GM23338 (cell line): ENCODE results near the gene GLIPR1. TPM values are rescaled to one million over a fixed set of nuclear protein-coding genes. Genes with fewer than 3 reads are reported as not detected.
"Not testable (repeated sequence)": the region's sequence is repeated elsewhere in the genome, so short reads cannot be mapped to it uniquely, and the experiment has no call there.

Source experiments
- ATAC-seq: fragments of 200-7000 bp; cut with Tn5 transposase; 3 replicates; pipeline ENCODE4 v1.9.1; 2020
- DNase-seq: peaks from one replicate; pipeline ENCODE4 v3.0.0-alpha.2; 2015; ENCODE audit warnings: low spot score
- H2AFZ ChIP-seq: fragments of 200-600 bp; sonication (generic); 2 replicates; pipeline ENCODE4 v1.8.0; 2016; ENCODE audit warnings: antibody characterized with exemption, mild to moderate bottlenecking, moderate library complexity
- H3F3A ChIP-seq: fragments of 200-600 bp; sonication (generic); replicated peaks from 2 replicates; pipeline ENCODE4 v1.8.0; 2017; ENCODE audit warnings: antibody characterized with exemption, mixed run types, low read depth
- H3K27ac ChIP-seq: fragments of 200-600 bp; sonication (generic); 2 replicates; pipeline ENCODE4 v1.6.1; 2016; ENCODE audit warnings: low read depth
- H3K27me3 ChIP-seq: fragments of 200-600 bp; sonication (generic); 2 replicates; pipeline ENCODE4 v1.8.0; 2016; ENCODE audit warnings: mild to moderate bottlenecking, mixed run types, moderate library complexity; ENCODE audit not compliant: insufficient read depth
- H3K36me3 ChIP-seq: fragments of 200-600 bp; sonication (generic); 2 replicates; pipeline ENCODE4 v1.8.0; 2016; ENCODE audit warnings: mild to moderate bottlenecking; ENCODE audit not compliant: insufficient read depth
- H3K4me1 ChIP-seq: fragments of 200-600 bp; sonication (generic); 2 replicates; pipeline ENCODE4 v1.8.0; 2016; ENCODE audit warnings: mild to moderate bottlenecking, moderate library complexity; ENCODE audit not compliant: insufficient read depth
- H3K4me2 ChIP-seq: fragments of 200-600 bp; sonication (generic); 2 replicates; pipeline ENCODE4 v1.7.1; 2017; ENCODE audit warnings: mixed run types
- H3K4me3 ChIP-seq: fragments of 200-600 bp; sonication (generic); 2 replicates; pipeline ENCODE4 v1.6.1; 2016; ENCODE audit warnings: mixed run types
- H3K79me2 ChIP-seq: fragments of 200-600 bp; sonication (generic); replicated peaks from 2 replicates; pipeline ENCODE4 v1.8.0; 2017; ENCODE audit warnings: mild to moderate bottlenecking; ENCODE audit not compliant: insufficient read depth
- H3K9me2 ChIP-seq: fragments of 200-600 bp; sonication (generic); 2 replicates; pipeline ENCODE4 v1.8.0; 2017; ENCODE audit not compliant: insufficient read depth
- H4K20me1 ChIP-seq: fragments of 200-600 bp; sonication (generic); replicated peaks from 2 replicates; pipeline ENCODE4 v1.8.0; 2017; ENCODE audit warnings: mild to moderate bottlenecking; ENCODE audit not compliant: insufficient read depth
- H3K27ac Mint-ChIP-seq: 2 replicates; pipeline ENCODE4 v1.8.0; 2020; ENCODE audit warnings: inconsistent platforms, mild to moderate bottlenecking, moderate library complexity, mixed read lengths
- H3K27me3 Mint-ChIP-seq: 3 replicates; pipeline ENCODE4 v1.8.0; 2022; ENCODE audit warnings: low read depth, mild to moderate bottlenecking, moderate library complexity, mixed read lengths, inconsistent platforms; ENCODE audit not compliant: insufficient read depth, poor library complexity
- H3K36me3 Mint-ChIP-seq: 3 replicates; pipeline ENCODE4 v1.8.0; 2021; ENCODE audit warnings: low read depth, mild to moderate bottlenecking, inconsistent platforms, moderate library complexity, mixed read lengths
- H3K4me1 Mint-ChIP-seq: 3 replicates; pipeline ENCODE4 v1.8.0; 2020; ENCODE audit warnings: mild to moderate bottlenecking, inconsistent platforms, mixed read lengths
- H3K4me3 Mint-ChIP-seq: 3 replicates; pipeline ENCODE4 v1.8.0; 2021; ENCODE audit warnings: moderate library complexity, mild to moderate bottlenecking, inconsistent platforms, mixed read lengths
- H3K9me3 Mint-ChIP-seq: 3 replicates; pipeline ENCODE4 v1.8.0; 2020; ENCODE audit warnings: moderate library complexity, mild to moderate bottlenecking, inconsistent platforms, mixed read lengths
- CREB1 ChIP-seq: fragments of 250-450 bp; sonication (Bioruptor Pico); IDR thresholded peaks from 2 replicates; pipeline ENCODE4 v1.5.0; 2020; ENCODE audit warnings: low read depth, mild to moderate bottlenecking, moderate library complexity
- CTCF ChIP-seq, 2 experiments: fragments of 200-600 bp in 1 of 2; sonication (generic) in 1 of 2; conservative IDR thresholded peaks; 2 replicates each; pipeline versions ENCODE4 v1.5.1 to v1.6.1; 2016 to 2017; ENCODE audit warnings: antibody characterized with exemption in 2 of 2, low read depth in 2 of 2, mild to moderate bottlenecking in 2 of 2, moderate library complexity in 1 of 2
- ETS1 ChIP-seq: IDR thresholded peaks from 2 replicates; pipeline ENCODE4 v1.6.1; 2016; ENCODE audit warnings: antibody characterized with exemption
- EZH2 ChIP-seq: fragments of 200-600 bp; sonication (generic); IDR thresholded peaks from one replicate; pipeline ENCODE4 v1.8.0; 2017; ENCODE audit warnings: antibody characterized with exemption, mild to moderate bottlenecking, low read depth; ENCODE audit not compliant: unreplicated experiment
- EZH2phosphoT487 ChIP-seq: fragments of 200-600 bp; sonication (generic); IDR thresholded peaks from one replicate; pipeline ENCODE4 v1.8.1; 2018; ENCODE audit warnings: antibody characterized with exemption; ENCODE audit not compliant: unreplicated experiment
- JUNB ChIP-seq: IDR thresholded peaks from one replicate; pipeline ENCODE4 v1.6.1; 2016; ENCODE audit warnings: antibody characterized with exemption; ENCODE audit not compliant: unreplicated experiment
- NANOG ChIP-seq: IDR thresholded peaks from 2 replicates; pipeline ENCODE4 v1.6.1; 2016; ENCODE audit warnings: antibody characterized with exemption, borderline replicate concordance
- POLR2AphosphoS5 ChIP-seq: IDR thresholded peaks from 2 replicates; pipeline ENCODE4 v1.6.1; 2016; ENCODE audit warnings: antibody characterized with exemption, low read depth
- REST ChIP-seq: IDR thresholded peaks from one replicate; pipeline ENCODE4 v1.6.1; 2018; ENCODE audit warnings: antibody characterized with exemption; ENCODE audit not compliant: unreplicated experiment
- STAT1 ChIP-seq: IDR thresholded peaks from one replicate; pipeline ENCODE4 v1.6.1; 2016; ENCODE audit warnings: antibody characterized with exemption; ENCODE audit not compliant: unreplicated experiment
- ZNF331 ChIP-seq: fragments of 250-450 bp; sonication (Bioruptor Pico); IDR thresholded peaks from 2 replicates; pipeline ENCODE4 v1.5.0; 2020; ENCODE audit warnings: low read depth, mild to moderate bottlenecking, moderate library complexity
- polyA plus RNA-seq: library from polyadenylated mRNA; unstranded; fragments of >200 nt; fragmentation: Nextera tagmentation; extraction: Ambion mirVana; gene quantifications from 2 replicates; pipeline ENCODE4 v1.2.1, GENCODE V29; 2016
- total RNA-seq: library from RNA; depleted of rRNA; stranded (reverse); fragments of >200 nt; shearing (Covaris generic); gene quantifications from 2 replicates; pipeline ENCODE4 v1.2.3, GENCODE V29; 2014

Gene GLIPR1
- total and polyA plus RNA-seq, 2 experiments from 2014 or later, result 0.03 to 6.1 TPM

GRCh38 chr12:75484450-75484849, 3.9 kb downstream of the GLIPR1 start:
- H3K36me3 ChIP-seq, H4K20me1 ChIP-seq, H3K36me3 Mint-ChIP-seq, H3K4me2 ChIP-seq, H3F3A ChIP-seq, H3K4me3 Mint-ChIP-seq, H3K4me3 ChIP-seq, H3K27me3 ChIP-seq, H3K9me2 ChIP-seq, H3K27me3 Mint-ChIP-seq, H3K9me3 Mint-ChIP-seq, ATAC-seq, H2AFZ ChIP-seq, H3K79me2 ChIP-seq: not testable (repeated sequence)
- Mint-ChIP-seq H3K27ac (peak overlapping the region; percentile 15; the same call in 1 of the 2 replicates), H3K4me1 (peaks cover 31% of the 10 kb centered on the region)
- Histone ChIP-seq H3K27ac (peak overlapping the region; percentile 48; the same call in 1 of the 2 replicates), H3K4me1 (peaks cover 12% of the 10 kb centered on the region)
- peak; percentile 8 for DNase-seq

- H3K27ac ChIP-seq, result no peak overlapping the region
- H3K9me3 Mint-ChIP-seq, result no peaks in the 10 kb centered on the region
- H3K36me3 ChIP-seq, result no peaks in the 10 kb centered on the region
- no peaks in the 10 kb centered on the region for H3F3A ChIP-seq
- H3K79me2 ChIP-seq, result no peaks in the 10 kb centered on the region
- H3K4me1 ChIP-seq, result peaks cover 12% of the 10 kb centered on the region
- H3K36me3 Mint-ChIP-seq, result no peaks in the 10 kb centered on the region
- no peaks in the 10 kb centered on the region for H3K27me3 ChIP-seq
- ATAC-seq (peak; percentile 15; the same call in 1 of the 3 replicates), DNase-seq (peak; percentile 10)
- H2AFZ ChIP-seq, result no peak overlapping the region
- H3K4me1 Mint-ChIP-seq, result peaks cover 32% of the 10 kb centered on the region
- H3K4me3 Mint-ChIP-seq, result no peak overlapping the region
- H4K20me1 ChIP-seq, result no peaks in the 10 kb centered on the region
- no peaks in the 10 kb centered on the region for H3K9me2 ChIP-seq
- no peak overlapping the region for H3K27ac Mint-ChIP-seq
- H3K4me2 ChIP-seq, result no peak overlapping the region
- no peaks in the 10 kb centered on the region for H3K27me3 Mint-ChIP-seq
- no peak overlapping the region for H3K4me3 ChIP-seq
- TF ChIP-seq CTCF (conservative IDR thresholded peaks at IDR 0.05; ENCODE audit: low read depth in 2 of 2) (no peak), REST (no peak), ETS1 (no peak), STAT1 (no peak), EZH2 (no peak), NANOG (no peak), POLR2AphosphoS5 (no peak), ZNF331 (CRISPR knock-in tag) (no peak), JUNB (no peak), EZH2phosphoT487 (no peak), CREB1 (CRISPR knock-in tag) (no peak)
Measured at GRCh38 chr12:75487308-75487707, 6.8 kb downstream of the GLIPR1 start.
